ENCODE results near the gene XBP1.
"Not testable (repeated sequence)": the region's sequence is repeated elsewhere in the genome, so short reads cannot be mapped to it uniquely, and the experiment has no call there.

The XBP1 gene

DNA sequence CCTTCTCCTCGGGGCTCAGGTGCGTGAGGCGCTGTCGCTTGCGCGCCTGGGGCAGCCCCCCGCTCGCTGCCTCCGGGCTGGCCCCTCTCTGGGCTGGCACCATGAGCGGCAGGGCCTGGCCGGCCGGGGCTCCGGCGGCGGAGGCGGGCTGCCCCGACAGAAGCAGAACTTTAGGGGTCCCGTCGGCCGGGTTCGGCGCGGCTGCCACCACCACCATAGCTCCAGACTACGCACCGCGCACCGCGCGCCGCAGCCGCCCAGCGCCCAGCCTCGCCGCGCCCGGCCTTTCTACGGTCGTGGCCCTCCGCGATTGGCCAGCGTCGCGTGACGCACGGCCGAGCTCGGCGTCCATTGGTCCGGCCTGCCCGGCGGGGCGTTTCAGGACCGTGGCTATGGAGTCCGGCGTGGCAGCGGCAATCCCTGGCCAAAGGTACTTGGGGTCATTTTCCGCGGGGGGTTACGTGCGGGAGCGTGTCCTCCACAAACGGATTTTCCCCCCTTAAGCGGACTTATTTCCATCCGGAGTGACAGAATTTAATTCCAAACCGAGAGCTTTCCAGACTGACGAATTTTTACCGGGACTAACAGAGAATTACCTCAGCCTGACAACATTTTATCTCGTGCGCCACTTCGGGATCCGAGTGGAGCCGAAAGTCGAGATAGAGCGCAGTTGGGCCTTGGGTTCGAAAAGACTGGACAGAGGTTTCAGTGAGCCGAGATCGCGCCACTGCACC is at the start of gene XBP1:
Gene XBP1 (minus strand): TSS at position 262 of the 734 bp plus-strand sequence.
- H3K27me3 ChIP-seq (ENCODE audit: control insufficient read depth, insufficient read depth, low read length) = no peaks in the 10 kb centered on the region
- peak within 1 kb of the TSS; percentile 99 for H3K9ac ChIP-seq (ENCODE audit: low read depth, low read length)
- H3K4me1 ChIP-seq (ENCODE audit: control insufficient read depth, insufficient read depth, low read length) = no peaks in the 10 kb centered on the region
- H3K4me3 ChIP-seq (ENCODE audit: low read depth, low read length) = peak within 1 kb of the TSS; percentile 93
- peaks cover 17% of the 10 kb centered on the region for H3K36me3 ChIP-seq (ENCODE audit: control insufficient read depth, insufficient read depth, low read length)
- H3K9me3 ChIP-seq (ENCODE audit: control insufficient read depth, insufficient read depth, low read length) = no peaks in the 10 kb centered on the region

DNA sequence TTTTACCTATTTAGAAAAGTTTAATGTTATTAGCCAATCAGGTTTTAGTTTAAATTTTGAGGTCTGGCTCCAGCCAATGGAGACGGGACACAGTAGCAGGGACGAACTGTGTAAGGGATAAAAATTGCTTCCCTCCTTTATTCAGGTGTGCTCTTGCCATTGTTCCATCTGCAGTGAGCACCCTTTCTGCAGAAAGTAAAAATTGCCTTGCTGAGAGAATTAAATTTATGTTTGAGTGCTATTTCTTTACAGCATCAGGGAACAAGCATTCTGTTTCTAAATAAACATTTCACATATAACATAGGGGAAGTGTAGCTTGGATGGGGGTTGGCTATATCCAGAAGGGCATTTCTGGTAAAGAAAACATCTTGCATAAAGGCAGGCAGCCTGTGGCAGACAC is 46.6 kb upstream of the XBP1 start:
- H3K36me3 ChIP-seq (ENCODE audit: control insufficient read depth, insufficient read depth, low read length) = no peaks in the 10 kb centered on the region
- H3K27me3 ChIP-seq (ENCODE audit: control insufficient read depth, insufficient read depth, low read length) = no peaks in the 10 kb centered on the region
- H3K4me1 ChIP-seq (ENCODE audit: control insufficient read depth, insufficient read depth, low read length) = no peaks in the 10 kb centered on the region
- no peaks in the 10 kb centered on the region for H3K9me3 ChIP-seq (ENCODE audit: control insufficient read depth, insufficient read depth, low read length)
- no peak overlapping the region for H3K9ac ChIP-seq (ENCODE audit: low read depth, low read length)
- H3K4me3 ChIP-seq (ENCODE audit: low read depth, low read length) = no peak overlapping the region

DNA sequence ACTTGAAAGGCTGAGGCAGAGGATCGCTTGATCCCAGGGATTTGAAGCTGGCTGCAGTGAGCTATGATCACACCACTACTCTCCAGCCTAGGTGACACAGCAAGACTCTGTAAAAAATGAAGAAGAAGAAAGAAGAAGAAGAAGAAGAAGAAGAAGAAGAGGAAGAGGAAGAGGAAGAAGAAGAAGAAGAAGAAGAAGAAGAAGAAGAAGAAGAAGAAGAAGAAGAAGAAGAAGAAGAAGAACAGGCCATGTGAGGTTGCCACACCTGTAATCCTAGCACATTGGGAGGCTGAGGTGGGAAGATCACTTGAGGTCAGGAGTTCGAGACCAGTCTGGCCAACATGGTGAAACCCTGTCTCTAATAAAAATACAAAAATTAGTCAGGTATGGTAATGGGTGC is 43.9 kb upstream of the XBP1 start:
- not testable (repeated sequence) for H3K9ac ChIP-seq (ENCODE audit: low read depth, low read length); H3K27me3 ChIP-seq (ENCODE audit: control insufficient read depth, insufficient read depth, low read length); H3K4me3 ChIP-seq (ENCODE audit: low read depth, low read length); H3K9me3 ChIP-seq (ENCODE audit: control insufficient read depth, insufficient read depth, low read length); H3K4me1 ChIP-seq (ENCODE audit: control insufficient read depth, insufficient read depth, low read length); H3K36me3 ChIP-seq (ENCODE audit: control insufficient read depth, insufficient read depth, low read length)

DNA sequence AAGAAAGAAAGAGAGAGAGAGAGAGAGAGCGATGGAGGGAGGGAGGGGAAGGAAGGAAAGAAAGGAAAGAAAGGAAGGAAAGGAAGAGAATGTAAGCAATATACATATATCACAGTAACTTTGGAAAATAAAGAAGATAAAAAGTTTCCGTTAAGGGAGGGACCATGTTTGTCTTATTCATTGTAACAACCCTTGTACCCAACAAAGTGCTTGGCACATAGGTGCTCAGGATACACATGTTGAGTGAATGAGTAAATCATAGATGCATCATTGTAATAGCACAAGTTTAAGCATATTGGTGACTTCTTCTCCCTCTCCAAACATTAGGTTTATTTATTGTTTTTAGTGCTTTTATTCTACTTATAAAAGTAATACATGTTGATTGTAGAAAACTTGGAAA is 43.3 kb upstream of the XBP1 start:
- no peak overlapping the region for H3K4me3 ChIP-seq (ENCODE audit: low read depth, low read length)
- no peaks in the 10 kb centered on the region for H3K9me3 ChIP-seq (ENCODE audit: control insufficient read depth, insufficient read depth, low read length)
- H3K27me3 ChIP-seq (ENCODE audit: control insufficient read depth, insufficient read depth, low read length) = no peaks in the 10 kb centered on the region
- no peak overlapping the region for H3K9ac ChIP-seq (ENCODE audit: low read depth, low read length)
- no peaks in the 10 kb centered on the region for H3K36me3 ChIP-seq (ENCODE audit: control insufficient read depth, insufficient read depth, low read length)
- no peaks in the 10 kb centered on the region for H3K4me1 ChIP-seq (ENCODE audit: control insufficient read depth, insufficient read depth, low read length)

DNA sequence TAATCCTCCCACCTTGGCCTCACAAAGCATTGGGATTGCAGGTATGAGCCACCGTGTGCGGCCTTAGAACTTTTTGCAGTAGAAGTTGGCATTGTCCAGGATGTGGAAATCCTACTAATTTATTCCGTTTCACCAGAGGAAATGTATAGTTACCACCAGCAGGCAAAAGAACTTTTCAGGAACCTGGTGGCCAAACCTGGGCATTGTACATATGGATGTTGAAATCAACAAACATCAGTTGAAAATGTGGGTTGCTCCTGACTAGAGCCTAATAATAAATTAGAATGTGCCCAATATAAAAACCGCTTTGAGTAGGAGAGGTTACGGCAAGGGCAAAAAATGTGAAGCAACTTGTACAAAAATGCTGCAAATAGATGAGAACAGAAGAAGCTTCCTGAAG is 40.7 kb upstream of the XBP1 start:
- H3K27me3 ChIP-seq (ENCODE audit: control insufficient read depth, insufficient read depth, low read length) = no peaks in the 10 kb centered on the region
- no peak overlapping the region for H3K9ac ChIP-seq (ENCODE audit: low read depth, low read length)
- H3K9me3 ChIP-seq (ENCODE audit: control insufficient read depth, insufficient read depth, low read length) = no peaks in the 10 kb centered on the region
- H3K4me1 ChIP-seq (ENCODE audit: control insufficient read depth, insufficient read depth, low read length) = no peaks in the 10 kb centered on the region
- H3K4me3 ChIP-seq (ENCODE audit: low read depth, low read length) = no peak overlapping the region
- no peaks in the 10 kb centered on the region for H3K36me3 ChIP-seq (ENCODE audit: control insufficient read depth, insufficient read depth, low read length)

DNA sequence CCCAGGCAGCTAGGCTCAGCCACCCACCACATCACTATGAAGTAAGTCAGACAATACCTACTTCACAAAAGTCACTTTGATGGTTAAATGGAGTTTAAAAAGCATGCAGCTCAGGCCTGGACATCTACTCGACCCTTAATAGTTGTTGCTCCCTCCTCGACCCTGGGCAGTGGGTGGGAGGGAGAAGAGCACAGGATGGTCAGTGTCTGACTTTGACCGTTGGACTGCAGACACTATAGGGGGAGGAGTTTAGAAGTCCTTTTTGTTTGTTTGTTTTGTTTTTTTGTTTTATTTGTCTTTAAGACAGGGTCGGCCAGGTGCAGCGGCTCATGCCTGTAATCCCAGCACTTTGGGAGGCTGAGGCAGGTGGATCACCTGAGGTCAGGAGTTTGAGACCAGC is 38.6 kb upstream of the XBP1 start:
- no peaks in the 10 kb centered on the region for H3K27me3 ChIP-seq (ENCODE audit: control insufficient read depth, insufficient read depth, low read length)
- no peaks in the 10 kb centered on the region for H3K9me3 ChIP-seq (ENCODE audit: control insufficient read depth, insufficient read depth, low read length)
- no peaks in the 10 kb centered on the region for H3K4me1 ChIP-seq (ENCODE audit: control insufficient read depth, insufficient read depth, low read length)
- H3K9ac ChIP-seq (ENCODE audit: low read depth, low read length) = no peak overlapping the region
- no peak overlapping the region for H3K4me3 ChIP-seq (ENCODE audit: low read depth, low read length)
- no peaks in the 10 kb centered on the region for H3K36me3 ChIP-seq (ENCODE audit: control insufficient read depth, insufficient read depth, low read length)

DNA sequence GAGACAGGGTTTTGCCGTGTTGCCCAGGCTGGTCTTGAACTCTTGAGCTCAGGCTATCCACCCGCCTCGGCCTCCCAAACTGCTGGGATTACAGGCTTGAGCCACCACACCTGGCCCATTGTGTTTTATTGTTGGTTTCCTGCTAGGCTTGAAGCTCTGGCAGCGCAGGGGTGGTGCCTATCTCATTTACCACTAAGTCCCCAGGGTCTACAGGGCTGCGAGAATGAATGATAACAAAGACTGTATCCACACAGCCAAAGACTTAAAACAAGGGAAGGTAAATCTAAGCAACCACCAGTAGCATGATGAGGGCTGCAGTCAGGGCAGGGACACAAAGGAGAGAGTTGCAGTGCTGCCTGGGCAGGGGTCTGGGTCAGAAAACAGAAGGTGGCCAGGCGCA is 37.3 kb upstream of the XBP1 start:
- Histone ChIP-seq H3K4me3 (ENCODE audit: low read depth, low read length) (no peak overlapping the region), H3K27me3 (ENCODE audit: control insufficient read depth, insufficient read depth, low read length) (no peaks in the 10 kb centered on the region), H3K9me3 (ENCODE audit: control insufficient read depth, insufficient read depth, low read length) (no peaks in the 10 kb centered on the region), H3K36me3 (ENCODE audit: control insufficient read depth, insufficient read depth, low read length) (no peaks in the 10 kb centered on the region), H3K4me1 (ENCODE audit: control insufficient read depth, insufficient read depth, low read length) (no peaks in the 10 kb centered on the region), H3K9ac (ENCODE audit: low read depth, low read length) (no peak overlapping the region)

DNA sequence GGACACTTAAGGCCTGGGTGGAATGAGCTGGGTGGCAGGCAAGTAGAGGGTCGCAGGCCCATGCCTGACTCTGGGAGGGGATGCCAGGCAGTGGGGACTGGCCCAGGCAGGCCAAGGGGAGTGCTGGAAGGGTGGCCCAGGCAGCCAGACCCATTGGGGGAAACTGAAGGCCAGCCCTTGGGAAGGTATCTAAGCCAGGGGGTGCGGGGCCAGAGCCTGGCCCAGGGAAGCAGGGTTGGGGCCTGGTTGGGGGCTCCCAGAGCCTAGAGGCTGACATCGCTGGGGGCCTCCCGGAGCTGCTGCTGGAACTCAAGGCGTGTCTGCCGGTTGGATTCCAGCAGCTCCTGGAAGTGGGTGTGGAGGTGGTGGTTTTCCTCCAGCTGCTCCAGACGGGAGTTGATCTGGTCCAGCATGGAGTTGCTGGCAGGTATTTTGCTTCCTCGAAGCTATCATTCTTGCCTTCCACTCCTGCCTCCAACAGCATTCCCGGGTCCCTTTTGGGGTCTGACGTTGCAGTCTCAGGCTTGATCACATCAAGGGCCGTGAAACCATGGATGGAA is 35.3 kb upstream of the XBP1 start:
- no peak overlapping the region for H3K4me3 ChIP-seq (ENCODE audit: low read depth, low read length)
- no peaks in the 10 kb centered on the region for H3K27me3 ChIP-seq (ENCODE audit: control insufficient read depth, insufficient read depth, low read length)
- no peaks in the 10 kb centered on the region for H3K4me1 ChIP-seq (ENCODE audit: control insufficient read depth, insufficient read depth, low read length)
- H3K36me3 ChIP-seq (ENCODE audit: control insufficient read depth, insufficient read depth, low read length) = no peaks in the 10 kb centered on the region
- H3K9me3 ChIP-seq (ENCODE audit: control insufficient read depth, insufficient read depth, low read length) = no peaks in the 10 kb centered on the region
- no peak overlapping the region for H3K9ac ChIP-seq (ENCODE audit: low read depth, low read length)

DNA sequence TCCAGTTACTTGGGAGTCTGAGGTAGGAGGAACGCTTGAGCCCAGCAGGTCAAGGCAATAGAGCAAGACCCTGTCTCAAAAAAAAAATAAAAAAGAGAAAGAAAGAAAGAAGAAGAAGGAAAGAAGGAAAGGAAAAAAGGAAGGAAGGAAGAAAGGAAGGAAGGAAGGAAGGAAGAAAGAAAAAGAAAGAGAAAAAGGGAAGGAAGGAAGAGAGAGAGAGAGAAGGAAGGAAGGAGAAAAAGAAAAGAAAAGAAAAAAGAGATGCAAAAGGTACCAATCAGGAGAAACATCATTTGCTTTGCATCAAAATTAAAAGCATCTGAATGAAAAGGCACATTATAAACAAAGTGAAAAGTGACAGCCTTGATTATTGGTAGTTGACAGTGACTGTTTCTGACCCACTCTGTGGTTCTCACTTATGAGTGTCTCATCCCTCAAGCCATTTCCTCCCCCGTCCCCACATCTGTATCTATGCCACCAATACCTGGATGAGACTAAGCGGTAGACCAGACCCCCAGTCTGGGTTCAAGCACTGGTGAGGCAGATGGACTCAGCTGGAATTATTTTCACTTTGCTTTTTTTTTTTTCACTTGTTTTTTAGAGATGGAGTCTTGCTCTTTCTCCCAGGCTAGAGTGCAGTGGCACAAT is 33.0 kb upstream of the XBP1 start:
- Histone ChIP-seq H3K36me3 (ENCODE audit: control insufficient read depth, insufficient read depth, low read length) (no peaks in the 10 kb centered on the region), H3K4me1 (ENCODE audit: control insufficient read depth, insufficient read depth, low read length) (no peaks in the 10 kb centered on the region), H3K9ac (ENCODE audit: low read depth, low read length) (no peak overlapping the region), H3K27me3 (ENCODE audit: control insufficient read depth, insufficient read depth, low read length) (no peaks in the 10 kb centered on the region), H3K9me3 (ENCODE audit: control insufficient read depth, insufficient read depth, low read length) (no peaks in the 10 kb centered on the region), H3K4me3 (ENCODE audit: low read depth, low read length) (no peak overlapping the region)

DNA sequence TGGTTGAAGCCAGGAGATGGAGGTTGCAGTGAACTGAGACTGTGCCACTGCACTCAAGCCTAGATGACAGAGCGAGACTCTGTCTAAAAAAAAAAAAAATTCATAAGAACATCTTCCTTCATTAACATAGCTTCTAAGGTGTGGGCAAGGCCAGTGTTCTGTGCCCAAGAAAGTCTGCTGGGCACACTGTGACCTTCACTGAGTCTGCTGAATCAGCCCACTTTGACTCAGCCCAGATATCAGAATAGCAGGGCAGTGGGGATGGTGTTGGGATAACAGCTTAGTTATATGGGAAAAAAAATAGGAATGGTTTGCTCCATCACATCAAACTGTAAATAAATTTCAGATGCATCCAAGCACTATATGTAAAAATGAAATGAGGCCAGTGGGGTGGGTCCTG is 32.4 kb upstream of the XBP1 start:
- Histone ChIP-seq H3K4me1 (ENCODE audit: control insufficient read depth, insufficient read depth, low read length) (no peaks in the 10 kb centered on the region), H3K27me3 (ENCODE audit: control insufficient read depth, insufficient read depth, low read length) (no peaks in the 10 kb centered on the region), H3K36me3 (ENCODE audit: control insufficient read depth, insufficient read depth, low read length) (no peaks in the 10 kb centered on the region), H3K4me3 (ENCODE audit: low read depth, low read length) (no peak overlapping the region), H3K9me3 (ENCODE audit: control insufficient read depth, insufficient read depth, low read length) (no peaks in the 10 kb centered on the region), H3K9ac (ENCODE audit: low read depth, low read length) (no peak overlapping the region)

DNA sequence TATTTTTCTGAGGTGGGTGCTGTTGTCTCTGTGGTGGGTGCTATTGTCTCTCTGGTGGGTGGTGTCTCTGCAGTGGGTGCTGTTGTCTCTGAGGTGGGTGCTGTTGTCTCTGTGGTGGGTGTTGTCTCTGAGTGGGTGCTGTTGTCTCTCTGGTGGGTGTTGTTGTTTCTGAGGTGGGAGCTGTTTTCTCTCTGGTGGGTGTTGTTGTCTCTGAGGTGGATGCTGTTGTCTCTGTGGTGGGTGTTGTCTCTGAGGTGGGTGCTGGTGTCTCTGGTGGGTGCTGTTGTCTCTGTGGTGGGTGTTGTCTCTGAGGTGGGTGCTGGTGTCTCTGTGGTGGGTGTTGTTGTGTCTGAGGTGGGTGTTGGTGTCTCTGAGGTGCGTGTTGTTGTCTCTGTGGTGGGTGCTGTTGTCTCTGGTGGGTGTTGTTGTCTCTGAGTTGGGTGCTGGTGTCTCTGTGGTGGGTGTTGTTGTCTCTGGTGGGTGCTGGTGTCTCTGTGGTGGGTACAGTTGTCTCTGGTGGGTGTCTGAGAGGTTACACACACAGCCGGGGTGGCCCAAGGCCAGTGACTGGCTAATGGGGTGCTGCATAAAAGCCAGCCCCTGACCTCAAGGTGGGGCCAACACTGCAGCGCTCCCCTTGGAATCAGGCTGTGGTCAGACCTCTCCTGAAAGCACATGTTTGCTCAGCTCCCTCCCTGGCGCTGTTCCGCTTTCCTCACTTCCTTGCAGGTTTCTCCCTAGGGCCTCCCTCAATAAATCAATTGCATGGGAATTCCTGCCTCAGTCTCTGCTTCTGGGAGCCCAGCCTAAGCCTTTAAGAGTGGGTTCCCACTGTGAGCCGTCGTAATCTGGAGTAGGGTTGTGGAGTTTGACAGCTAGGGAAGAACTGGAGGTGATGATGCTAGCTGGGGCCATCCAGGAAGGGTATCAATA is 31.0 kb upstream of the XBP1 start:
- H3K36me3 ChIP-seq (ENCODE audit: control insufficient read depth, insufficient read depth, low read length) = no peaks in the 10 kb centered on the region
- H3K27me3 ChIP-seq (ENCODE audit: control insufficient read depth, insufficient read depth, low read length) = no peaks in the 10 kb centered on the region
- no peak overlapping the region for H3K4me3 ChIP-seq (ENCODE audit: low read depth, low read length)
- H3K9me3 ChIP-seq (ENCODE audit: control insufficient read depth, insufficient read depth, low read length) = no peaks in the 10 kb centered on the region
- no peak overlapping the region for H3K9ac ChIP-seq (ENCODE audit: low read depth, low read length)
- no peaks in the 10 kb centered on the region for H3K4me1 ChIP-seq (ENCODE audit: control insufficient read depth, insufficient read depth, low read length)
